Fibroblast of upper back skin (primary cell): Measurements from ENCODE around the gene SYN1.

Experiments
- DNase-seq: peaks from one replicate; pipeline ENCODE4 v3.0.0-alpha.2; 2013

The SYN1 gene

DNA sequence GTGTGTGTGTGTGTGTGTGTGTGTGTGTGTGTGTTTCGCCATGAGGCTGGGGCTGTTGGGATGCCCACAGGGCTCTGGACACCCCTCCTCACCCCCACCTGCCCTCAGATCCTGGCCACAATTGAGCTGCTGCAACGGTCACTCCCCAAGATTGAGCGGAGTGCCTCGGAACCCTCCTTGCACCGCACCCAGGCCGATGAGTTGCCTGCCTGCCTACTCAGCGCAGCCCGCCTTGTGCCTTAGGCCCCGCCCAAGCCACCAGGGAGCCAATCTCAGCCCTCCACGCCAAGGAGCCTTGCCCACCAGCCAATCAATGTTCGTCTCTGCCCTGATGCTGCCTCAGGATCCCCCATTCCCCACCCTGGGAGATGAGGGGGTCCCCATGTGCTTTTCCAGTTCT, 48.4 kb downstream of the SYN1 start:
- DNase-seq = no peak

- no peak for DNase-seq
These were observed 48.9 kb downstream of the SYN1 start for GRCh38 chrX:47570794-47571193.

DNA sequence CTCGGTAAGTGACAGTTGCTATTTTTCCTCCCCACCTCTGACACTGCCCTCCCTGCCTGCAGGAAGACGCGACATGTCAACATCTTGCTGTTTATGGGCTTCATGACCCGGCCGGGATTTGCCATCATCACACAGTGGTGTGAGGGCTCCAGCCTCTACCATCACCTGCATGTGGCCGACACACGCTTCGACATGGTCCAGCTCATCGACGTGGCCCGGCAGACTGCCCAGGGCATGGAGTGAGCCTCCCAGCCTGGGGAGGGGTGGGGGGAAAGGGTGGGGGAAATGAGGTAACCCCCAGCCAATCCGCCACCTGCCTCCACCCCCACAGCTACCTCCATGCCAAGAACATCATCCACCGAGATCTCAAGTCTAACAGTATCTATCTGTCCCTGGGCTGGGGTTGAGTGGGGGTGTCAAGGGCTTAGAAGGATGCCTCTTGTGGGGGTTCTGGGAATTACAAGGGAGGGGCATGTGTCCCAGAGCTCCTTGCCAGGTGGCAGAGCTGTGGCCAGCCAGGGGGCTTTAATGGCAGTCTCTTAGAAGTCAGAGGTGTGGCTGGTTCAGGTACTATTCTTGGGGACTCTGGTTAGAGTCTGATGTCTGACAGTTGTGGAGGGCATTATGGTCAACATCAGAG, 50.9 kb downstream of the SYN1 start:
- no peak for DNase-seq

DNA sequence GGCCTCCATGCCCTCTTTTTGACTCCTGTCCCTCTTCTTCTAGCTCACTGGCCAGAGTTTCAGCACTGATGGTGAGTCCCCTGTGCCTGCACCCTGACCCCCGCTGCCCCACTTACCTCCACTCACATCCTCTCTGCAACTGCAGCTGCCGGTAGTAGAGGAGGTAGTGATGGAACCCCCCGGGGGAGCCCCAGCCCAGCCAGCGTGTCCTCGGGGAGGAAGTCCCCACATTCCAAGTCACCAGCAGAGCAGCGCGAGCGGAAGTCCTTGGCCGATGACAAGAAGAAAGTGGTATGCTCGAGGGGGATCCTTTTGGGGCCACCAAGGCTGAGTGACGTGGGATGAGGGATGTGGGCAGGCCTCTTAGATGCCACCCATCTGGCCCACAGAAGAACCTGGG, 52.8 kb downstream of the SYN1 start:
- no peak for DNase-seq

GRCh38 chrX:47564438-47565085, 55.1 kb downstream of the SYN1 start:
- DNase-seq = no peak

- DNase-seq = no peak
These were observed 55.8 kb downstream of the SYN1 start for GRCh38 chrX:47563801-47564315.

- no peak for DNase-seq
These were observed 56.9 kb downstream of the SYN1 start for GRCh38 chrX:47562615-47563243.

- DNase-seq = no peak
These were observed 58.0 kb downstream of the SYN1 start for GRCh38 chrX:47561659-47562151.

DNA sequence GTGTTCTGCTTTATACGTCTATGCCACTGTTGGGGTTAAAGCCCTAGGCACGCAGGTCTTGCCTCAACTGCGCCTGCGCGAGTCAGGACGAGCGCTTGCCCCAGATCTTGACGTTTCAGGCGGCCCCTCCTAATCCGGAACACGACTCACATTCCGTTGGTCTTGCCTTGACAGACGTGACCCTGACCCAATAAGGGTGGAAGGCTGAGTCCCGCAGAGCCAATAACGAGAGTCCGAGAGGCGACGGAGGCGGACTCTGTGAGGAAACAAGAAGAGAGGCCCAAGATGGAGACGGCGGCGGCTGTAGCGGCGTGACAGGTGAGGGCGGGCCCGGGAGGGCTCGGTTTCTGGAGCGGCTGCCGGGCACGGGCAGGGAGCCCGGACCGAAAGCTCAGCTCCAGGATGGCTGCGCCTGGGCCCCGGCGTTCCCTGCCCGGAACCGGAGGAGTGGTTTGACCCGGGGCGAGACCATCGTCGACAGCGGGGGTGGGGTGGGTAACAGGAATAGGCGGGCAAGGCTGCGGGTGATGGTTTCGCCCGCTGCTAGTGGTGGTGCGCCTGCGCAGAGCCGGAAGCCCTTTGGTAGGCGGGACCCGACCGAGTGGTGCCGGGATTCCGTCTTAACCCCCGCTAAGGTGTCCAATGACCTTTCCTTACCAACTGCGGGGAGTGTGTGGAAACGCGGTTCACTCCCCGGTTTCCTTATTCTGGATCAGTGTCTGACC, 58.6 kb downstream of the SYN1 start, which contains the start of gene ARAF:
TSS of gene ARAF (plus strand) at position 272 of the 725 bp plus-strand sequence. CDS start 1,763 bp downstream, outside the sequence.
- peak; percentile 99 for DNase-seq

DNA sequence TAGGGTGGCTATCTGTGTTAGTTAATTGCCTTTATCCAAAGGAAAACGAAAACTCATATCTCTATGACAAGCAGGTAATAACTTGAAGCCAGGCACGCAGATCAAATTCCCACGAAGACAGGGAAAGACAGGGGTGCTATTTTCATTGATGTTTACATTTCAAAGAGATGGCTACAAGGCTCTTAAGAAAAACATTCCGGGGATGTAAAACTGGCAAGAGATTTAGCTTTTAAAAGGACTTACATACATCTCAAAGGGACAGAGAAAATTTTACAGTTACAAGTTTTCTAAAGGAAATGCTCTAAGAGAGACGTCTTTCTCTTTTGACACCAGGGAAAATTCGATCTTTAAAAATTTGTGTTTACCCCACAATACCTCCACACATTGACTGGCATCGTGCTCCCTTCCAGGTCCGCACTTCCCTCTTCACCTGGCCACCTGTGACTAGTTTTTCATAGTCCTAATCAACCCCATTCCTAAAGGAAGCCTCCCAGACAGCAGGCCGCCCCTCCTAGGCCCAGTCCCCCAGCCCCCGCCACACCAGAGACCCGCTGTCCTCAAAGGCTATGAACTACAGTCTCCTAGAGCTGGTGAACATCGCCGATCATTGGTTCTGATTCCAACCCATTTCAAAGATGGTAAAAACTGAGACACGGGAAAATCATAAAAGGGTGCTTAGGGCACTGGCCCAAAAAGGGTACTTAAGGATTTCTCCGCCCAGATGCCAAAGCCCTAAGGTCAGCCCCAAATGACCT, 59.3 kb downstream of the SYN1 start:
- DNase-seq = no peak

- DNase-seq = no peak
These were observed 61.2 kb downstream of the SYN1 start for GRCh38 chrX:47558436-47558835.

DNA sequence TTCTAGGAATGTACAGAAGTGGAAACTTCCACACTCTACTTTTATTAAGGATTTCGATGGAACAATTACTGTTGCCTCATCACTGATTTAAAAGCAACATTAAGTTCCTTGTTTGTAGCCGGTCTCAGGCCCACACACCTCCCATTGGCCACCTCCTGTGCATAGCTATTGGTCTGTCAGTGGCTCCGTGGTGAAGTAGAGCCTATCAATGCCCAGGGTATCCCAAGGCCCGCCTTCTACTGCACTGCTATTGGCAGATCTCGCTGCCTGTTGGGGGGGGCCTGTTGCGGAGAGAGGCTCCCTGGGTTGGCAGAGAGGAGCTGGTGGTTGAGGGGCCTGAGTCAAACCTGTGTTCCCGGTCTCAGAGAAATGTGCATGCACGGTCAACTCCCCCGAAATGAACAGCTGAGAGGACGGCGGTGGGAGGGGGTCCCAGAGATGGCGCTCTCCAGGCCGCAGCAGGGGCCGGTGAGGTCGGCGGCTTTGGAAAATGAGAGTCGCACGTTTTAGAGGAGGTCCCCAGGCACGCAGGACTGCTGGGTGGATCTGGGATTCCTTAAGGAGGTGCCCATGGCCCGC, 63.5 kb downstream of the SYN1 start:
- DNase-seq = peak; percentile 93

DNA sequence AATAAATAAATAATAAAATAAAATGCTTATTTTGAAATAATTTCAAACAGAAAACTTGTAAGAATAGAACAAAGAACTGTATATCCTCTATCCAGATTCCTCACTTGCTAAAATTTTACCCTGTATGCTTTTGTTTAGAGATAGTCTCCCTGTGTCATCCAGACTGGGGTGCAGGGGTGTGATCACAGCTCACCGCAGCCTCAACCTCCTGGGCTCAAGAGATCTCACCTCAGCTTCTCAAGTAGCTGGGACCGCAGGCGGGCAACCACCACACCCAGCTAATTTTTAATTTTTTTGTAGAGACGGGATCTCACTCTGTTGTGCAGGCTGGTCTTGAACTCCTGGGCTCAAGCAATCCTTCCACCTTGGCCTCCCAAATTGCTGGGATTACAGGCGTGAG, 76.2 kb downstream of the SYN1 start:
- DNase-seq = no peak

GRCh38 chrX:47540754-47541538, 78.7 kb downstream of the SYN1 start:
- peak; percentile 90 for DNase-seq

GRCh38 chrX:47539860-47540259, 79.8 kb downstream of the SYN1 start:
- DNase-seq = no peak

DNA sequence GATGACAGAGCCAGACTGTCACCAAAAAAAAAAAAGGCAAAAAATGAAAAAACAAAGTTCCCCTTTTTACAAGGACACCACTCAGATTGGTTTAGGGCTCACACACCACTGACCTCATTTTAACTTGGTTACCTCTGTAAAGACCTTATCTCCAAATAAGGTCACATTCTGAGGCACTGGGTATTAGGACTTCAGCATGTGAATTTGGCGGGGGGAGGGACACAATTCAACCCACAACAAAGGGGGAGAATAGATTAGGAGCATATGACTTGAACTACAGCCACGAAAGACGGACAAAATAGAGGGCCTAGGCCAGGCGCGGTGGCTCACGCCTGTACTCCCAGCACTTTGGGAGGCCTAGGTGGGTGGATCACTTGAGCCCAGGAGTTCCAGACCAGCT, 89.6 kb downstream of the SYN1 start:
- DNase-seq = no peak

GRCh38 chrX:47529548-47529947, 90.1 kb downstream of the SYN1 start:
- DNase-seq = no peak

DNA sequence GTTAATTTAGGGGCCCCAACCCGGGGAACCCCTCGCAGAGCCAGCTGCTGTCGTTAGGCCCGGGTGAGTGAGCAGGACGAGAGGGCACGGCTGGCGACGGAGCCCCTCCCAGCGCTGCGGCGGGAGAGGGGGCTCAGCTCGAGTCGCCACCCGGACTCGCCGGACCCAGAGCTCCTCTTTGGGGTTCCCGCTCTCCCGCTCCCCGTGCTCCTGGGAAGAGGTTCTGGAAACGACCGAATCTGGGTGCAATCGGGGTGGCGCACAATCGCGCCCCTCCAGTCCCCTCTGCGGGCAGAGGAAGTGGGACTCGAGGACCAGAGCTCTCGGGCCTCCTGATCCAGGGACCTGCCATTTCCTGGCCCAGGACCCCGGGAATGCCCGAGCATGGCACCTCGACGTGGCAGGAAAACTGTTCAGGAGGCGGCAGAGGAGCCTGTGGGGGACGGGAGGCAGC, 95.9 kb downstream of the SYN1 start:
- no peak for DNase-seq

GRCh38 chrX:47523297-47523696, 96.4 kb downstream of the SYN1 start:
- peak; percentile 65 for DNase-seq
